ENCODE data around the gene MTERF4.

The MTERF4 gene

GRCh38 chr2:241128266-241128665 is 26.2 kb upstream of the MTERF4 start:
- no peak for DNase-seq (ENCODE audit: low read depth, low spot score)
- in situ Hi-C loops (cut with HindIII; ENCODE audit: low sequenced_read_pairs) = no loop called here
- TF ChIP-seq, protein P1, sequence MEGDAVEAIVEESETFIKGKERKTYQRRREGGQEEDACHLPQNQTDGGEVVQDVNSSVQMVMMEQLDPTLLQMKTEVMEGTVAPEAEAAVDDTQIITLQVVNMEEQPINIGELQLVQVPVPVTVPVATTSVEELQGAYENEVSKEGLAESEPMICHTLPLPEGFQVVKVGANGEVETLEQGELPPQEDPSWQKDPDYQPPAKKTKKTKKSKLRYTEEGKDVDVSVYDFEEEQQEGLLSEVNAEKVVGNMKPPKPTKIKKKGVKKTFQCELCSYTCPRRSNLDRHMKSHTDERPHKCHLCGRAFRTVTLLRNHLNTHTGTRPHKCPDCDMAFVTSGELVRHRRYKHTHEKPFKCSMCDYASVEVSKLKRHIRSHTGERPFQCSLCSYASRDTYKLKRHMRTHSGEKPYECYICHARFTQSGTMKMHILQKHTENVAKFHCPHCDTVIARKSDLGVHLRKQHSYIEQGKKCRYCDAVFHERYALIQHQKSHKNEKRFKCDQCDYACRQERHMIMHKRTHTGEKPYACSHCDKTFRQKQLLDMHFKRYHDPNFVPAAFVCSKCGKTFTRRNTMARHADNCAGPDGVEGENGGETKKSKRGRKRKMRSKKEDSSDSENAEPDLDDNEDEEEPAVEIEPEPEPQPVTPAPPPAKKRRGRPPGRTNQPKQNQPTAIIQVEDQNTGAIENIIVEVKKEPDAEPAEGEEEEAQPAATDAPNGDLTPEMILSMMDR (IDR thresholded peaks at IDR 0.05; ENCODE audit: low read depth, low read length) = no peak
- H3K4me3 ChIP-seq (ENCODE audit: low read depth, low read length) = no peak overlapping the region

- H3K4me3 ChIP-seq (ENCODE audit: low read depth, low read length) = no peak overlapping the region
- in situ Hi-C loops (cut with HindIII; ENCODE audit: low sequenced_read_pairs) = no loop called here
- TF ChIP-seq, protein P1 (IDR thresholded peaks at IDR 0.05; ENCODE audit: low read depth, low read length) = no peak
- DNase-seq (ENCODE audit: low read depth, low spot score) = no peak
Observed at GRCh38 chr2:241126771-241127202, 24.7 kb upstream of the MTERF4 start.

GRCh38 chr2:241126201-241126611 is 24.1 kb upstream of the MTERF4 start:
- TF ChIP-seq, protein P1 (IDR thresholded peaks at IDR 0.05; ENCODE audit: low read depth, low read length) = no peak
- no peak for DNase-seq (ENCODE audit: low read depth, low spot score)
- in situ Hi-C loops (cut with HindIII; ENCODE audit: low sequenced_read_pairs) = no loop called here
- no peak overlapping the region for H3K4me3 ChIP-seq (ENCODE audit: low read depth, low read length)

DNA sequence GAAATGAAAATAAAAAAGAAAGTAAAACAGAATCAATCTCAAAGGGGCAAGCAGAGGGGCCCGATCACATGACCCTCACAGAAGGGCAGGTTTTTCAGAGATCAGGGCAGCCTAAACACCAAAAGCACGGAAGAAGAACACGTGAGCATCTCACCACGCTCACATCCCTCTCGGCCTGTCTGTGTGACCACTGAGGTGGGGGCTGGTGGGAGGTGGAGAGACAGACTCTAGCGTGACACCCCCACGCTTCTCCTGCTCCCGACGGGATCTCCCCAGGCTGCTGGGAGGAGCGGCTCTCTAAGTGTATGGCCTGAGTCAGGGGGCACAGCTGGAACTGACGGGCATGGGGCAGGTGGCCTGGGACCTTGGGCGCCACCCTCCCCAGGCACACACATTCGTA is 23.5 kb upstream of the MTERF4 start:
- H3K4me3 ChIP-seq (ENCODE audit: low read depth, low read length) = no peak overlapping the region
- in situ Hi-C loops (cut with HindIII; ENCODE audit: low sequenced_read_pairs) = no loop called here
- TF ChIP-seq, protein P1 (IDR thresholded peaks at IDR 0.05; ENCODE audit: low read depth, low read length) = no peak
- no peak for DNase-seq (ENCODE audit: low read depth, low spot score)

- in situ Hi-C loops (cut with HindIII; ENCODE audit: low sequenced_read_pairs) = no loop called here
- DNase-seq (ENCODE audit: low read depth, low spot score) = no peak
- TF ChIP-seq, protein P1 (IDR thresholded peaks at IDR 0.05; ENCODE audit: low read depth, low read length) = no peak
- H3K4me3 ChIP-seq (ENCODE audit: low read depth, low read length) = no peak overlapping the region
Observed at GRCh38 chr2:241123816-241124536, 21.9 kb upstream of the MTERF4 start.

DNA sequence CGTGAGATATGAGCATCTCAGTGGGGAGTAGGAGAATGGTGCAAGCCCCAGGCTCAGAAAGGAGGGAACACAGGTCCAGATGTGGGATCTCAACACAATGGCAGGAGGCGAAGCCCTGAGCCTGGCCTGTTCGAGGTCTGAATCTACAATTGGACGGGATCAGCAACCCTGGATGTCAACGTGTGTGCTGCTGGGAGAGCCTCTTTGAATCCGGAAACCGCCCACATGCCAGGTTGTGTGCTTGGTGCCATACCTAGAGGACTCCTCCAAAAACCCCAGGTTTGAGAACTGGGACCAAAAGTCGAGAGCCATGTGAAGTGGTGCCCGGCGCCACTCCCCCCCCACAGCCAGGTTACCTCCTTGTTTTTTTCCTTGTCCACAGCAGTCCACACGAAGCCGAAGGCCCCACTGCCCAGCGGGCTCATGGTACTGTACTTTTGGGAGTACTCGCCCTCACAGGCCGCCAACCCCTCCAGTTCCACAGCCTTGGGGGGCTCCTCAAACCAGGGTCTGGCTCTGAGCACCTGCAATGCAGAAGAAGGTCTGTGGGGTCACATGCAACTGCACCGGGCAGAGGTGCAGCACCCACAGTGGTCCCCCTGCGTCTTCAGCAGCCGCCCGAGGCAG is 20.4 kb upstream of the MTERF4 start:
- in situ Hi-C loops (cut with HindIII; ENCODE audit: low sequenced_read_pairs) = no loop called here
- TF ChIP-seq, protein P1 (IDR thresholded peaks at IDR 0.05; ENCODE audit: low read depth, low read length) = no peak
- no peak for DNase-seq (ENCODE audit: low read depth, low spot score)

More for the DNA sequence above, 20.4 kb upstream of the MTERF4 start:
- H3K4me3 ChIP-seq (ENCODE audit: low read depth, low read length) = no peak overlapping the region

All from astrocyte of the spinal cord (primary cell).